SU-DHL-6 (cell line): ENCODE results near the gene CIB2.

Source experiments
- H2AFZ ChIP-seq: fragments of 200-600 bp; sonication (generic); 2 replicates; pipeline ENCODE4 v1.6.1; 2014; ENCODE audit warnings: low read depth, mild to moderate bottlenecking, moderate library complexity, mixed read lengths, antibody characterized with exemption, low read length; ENCODE audit not compliant: severe bottlenecking
- H3F3A ChIP-seq: fragments of 200-600 bp; shearing (Covaris generic); 2 replicates; pipeline ENCODE4 v1.6.0; 2016; ENCODE audit warnings: antibody characterized with exemption, mild to moderate bottlenecking; ENCODE audit not compliant: insufficient read depth
- H3K27ac ChIP-seq: fragments of 200-600 bp; sonication (generic); 2 replicates; pipeline ENCODE4 v1.5.1; 2016; ENCODE audit warnings: low read depth, mild to moderate bottlenecking, low read length, moderate library complexity, mixed read lengths
- H3K27me3 ChIP-seq: fragments of 200-600 bp; sonication (generic), shearing (Covaris generic); 2 replicates; pipeline ENCODE4 v1.6.0; 2014; ENCODE audit warnings: mild to moderate bottlenecking, low read length
- H3K36me3 ChIP-seq: fragments of 200-600 bp; sonication (generic); 2 replicates; pipeline ENCODE4 v1.6.1; 2014; ENCODE audit warnings: mild to moderate bottlenecking, low read length, mixed read lengths
- H3K4me2 ChIP-seq: fragments of 300-600, 200-600 bp; shearing (Covaris generic), sonication (generic); 2 replicates; pipeline ENCODE4 v1.6.0; 2014; ENCODE audit warnings: low read length, low read depth, mild to moderate bottlenecking; ENCODE audit not compliant: poor library complexity, severe bottlenecking
- H3K4me3 ChIP-seq: fragments of 200-600 bp; sonication (generic); 2 replicates; pipeline ENCODE4 v1.5.1; 2014; ENCODE audit warnings: antibody characterized with exemption, low read length, mild to moderate bottlenecking, mixed read lengths; ENCODE audit not compliant: insufficient read depth, poor library complexity, severe bottlenecking
- H3K79me2 ChIP-seq: fragments of 200-600 bp; sonication (generic); 2 replicates; pipeline ENCODE4 v1.6.1; 2014; ENCODE audit warnings: mild to moderate bottlenecking, low read length, moderate library complexity; ENCODE audit not compliant: insufficient read depth
- H3K9ac ChIP-seq: fragments of 200-600 bp; sonication (generic); 2 replicates; pipeline ENCODE4 v1.7.0; 2014; ENCODE audit warnings: mild to moderate bottlenecking, low read length
- H3K9me2 ChIP-seq: fragments of 200-600 bp; sonication (generic); replicated peaks from 2 replicates; pipeline ENCODE4 v1.6.1; 2014; ENCODE audit warnings: low read length; ENCODE audit not compliant: insufficient read depth
- H3K9me3 ChIP-seq: fragments of 200-600 bp; sonication (generic); 2 replicates; pipeline ENCODE4 v1.6.1; 2014; ENCODE audit warnings: low read length, mixed read lengths; ENCODE audit not compliant: insufficient read depth
- H4K20me1 ChIP-seq: fragments of 200-600 bp; sonication (generic); 2 replicates; pipeline ENCODE4 v1.6.1; 2014; ENCODE audit warnings: low read depth, mild to moderate bottlenecking, antibody characterized with exemption, low read length, moderate library complexity, mixed read lengths
- CTCF ChIP-seq: fragments of 200-600 bp; sonication (generic); IDR thresholded peaks from one replicate; pipeline ENCODE4 v1.5.1; 2017; ENCODE audit warnings: antibody characterized with exemption, mild to moderate bottlenecking, low read length, moderate library complexity; ENCODE audit not compliant: insufficient read depth, poor library complexity, severe bottlenecking
- EZH2phosphoT487 ChIP-seq: fragments of 200-600 bp; sonication (generic), shearing (Covaris generic); conservative IDR thresholded peaks from 2 replicates; pipeline ENCODE4 v1.6.1; 2018; ENCODE audit warnings: mild to moderate bottlenecking, antibody characterized with exemption, low read length, moderate library complexity, mixed read lengths

The CIB2 gene

GRCh38 chr15:78170848-78171773 is 39.9 kb upstream of the CIB2 start:
- Histone ChIP-seq H3K79me2 (no peaks in the 10 kb centered on the region), H3K4me3 (no peak overlapping the region), H3K27me3 (no peaks in the 10 kb centered on the region), H3K27ac (no peak overlapping the region), H2AFZ (no peak overlapping the region), H4K20me1 (no peaks in the 10 kb centered on the region), H3K36me3 (peaks cover 12% of the 10 kb centered on the region; the same call in 1 of the 2 replicates), H3K4me2 (no peak overlapping the region), H3K9me3 (no peaks in the 10 kb centered on the region), H3F3A (no peaks in the 10 kb centered on the region), H3K9ac (no peak overlapping the region), H3K9me2 (no peaks in the 10 kb centered on the region)
- TF ChIP-seq CTCF, result no peak
- TF ChIP-seq EZH2phosphoT487, result no peak

- TF ChIP-seq EZH2phosphoT487 (no peak), CTCF (no peak)
- Histone ChIP-seq H3F3A (no peaks in the 10 kb centered on the region), H3K4me2 (no peak overlapping the region), H3K27me3 (no peaks in the 10 kb centered on the region), H3K9ac (no peak overlapping the region), H3K9me3 (no peaks in the 10 kb centered on the region), H3K4me3 (no peak overlapping the region), H3K27ac (no peak overlapping the region), H3K36me3 (peaks cover 12% of the 10 kb centered on the region; the same call in 1 of the 2 replicates), H3K9me2 (no peaks in the 10 kb centered on the region), H4K20me1 (no peaks in the 10 kb centered on the region), H3K79me2 (no peaks in the 10 kb centered on the region), H2AFZ (no peak overlapping the region)
Observed at GRCh38 chr15:78168608-78169007, 37.4 kb upstream of the CIB2 start.

- no peaks in the 10 kb centered on the region for H3K9me3 ChIP-seq
- no peak overlapping the region for H2AFZ ChIP-seq
- H3K4me3 ChIP-seq, result no peak overlapping the region
- H3K27ac ChIP-seq, result no peak overlapping the region
- no peak overlapping the region for H3K4me2 ChIP-seq
- H3K9ac ChIP-seq, result no peak overlapping the region
- peaks cover 12% of the 10 kb centered on the region; the same call in 1 of the 2 replicates for H3K36me3 ChIP-seq
- H3F3A ChIP-seq, result no peaks in the 10 kb centered on the region
- no peaks in the 10 kb centered on the region for H3K79me2 ChIP-seq
- H3K27me3 ChIP-seq, result no peaks in the 10 kb centered on the region
- H3K9me2 ChIP-seq, result no peaks in the 10 kb centered on the region
- no peaks in the 10 kb centered on the region for H4K20me1 ChIP-seq
- TF ChIP-seq EZH2phosphoT487 (no peak), CTCF (no peak)
Observed at GRCh38 chr15:78167227-78167888, 36.1 kb upstream of the CIB2 start.
